VCaP (cell line): ENCODE results near the gene TMEM33.

Source experiments
- H3K27ac ChIP-seq: fragments of 450-650 bp; 2 replicates; pipeline ENCODE4 v1.5.1; 2017
- CTCF ChIP-seq: fragments of 450-650 bp; conservative IDR thresholded peaks from 2 replicates; pipeline ENCODE4 v1.5.1; 2017; ENCODE audit warnings: mild to moderate bottlenecking, moderate library complexity

TMEM33 gene

GRCh38 chr4:41943506-41943905 is 8.3 kb downstream of the TMEM33 start:
- H3K27ac ChIP-seq: no peak overlapping the region
- no peak for TF ChIP-seq CTCF

GRCh38 chr4:41944089-41944488 is 8.9 kb downstream of the TMEM33 start:
- no peak for TF ChIP-seq CTCF
- no peak overlapping the region for H3K27ac ChIP-seq

GRCh38 chr4:41949531-41949930 is 14.3 kb downstream of the TMEM33 start:
- TF ChIP-seq CTCF: no peak

GRCh38 chr4:41957634-41958033 is 22.4 kb downstream of the TMEM33 start:
- TF ChIP-seq CTCF: peak; percentile 69
- H3K27ac ChIP-seq: no peak overlapping the region

More at GRCh38 chr4:41949531-41949930, 14.3 kb downstream of the TMEM33 start:
- H3K27ac ChIP-seq: no peak overlapping the region

- peak; percentile 72 for TF ChIP-seq CTCF
Observed at GRCh38 chr4:41963105-41963504, 27.9 kb downstream of the TMEM33 start.

GRCh38 chr4:41964401-41964800 is 29.2 kb downstream of the TMEM33 start:
- TF ChIP-seq CTCF: no peak
- H3K27ac ChIP-seq: no peak overlapping the region

More at GRCh38 chr4:41963105-41963504, 27.9 kb downstream of the TMEM33 start:
- no peak overlapping the region for H3K27ac ChIP-seq

GRCh38 chr4:41967392-41967791 is 32.2 kb downstream of the TMEM33 start:
- no peak overlapping the region for H3K27ac ChIP-seq
- no peak for TF ChIP-seq CTCF
